ENCODE measurements around the gene TDRD10. TPM values are rescaled to one million over a fixed set of nuclear protein-coding genes. Genes with fewer than 3 reads are reported as not detected.

Gene TDRD10
- polyA plus RNA-seq, 4 donors: 0.83 to 1.5 (median 1.2) TPM

- DNase-seq (ENCODE audit: low read depth in 4 of 4, low spot score in 3 of 4): no peak
These were observed 73.3 kb downstream of the TDRD10 start for GRCh38 chr1:154575147-154575927.

- no peak for DNase-seq (ENCODE audit: low read depth in 4 of 4, low spot score in 3 of 4)
These were observed 74.0 kb downstream of the TDRD10 start for GRCh38 chr1:154575951-154576566.

DNA sequence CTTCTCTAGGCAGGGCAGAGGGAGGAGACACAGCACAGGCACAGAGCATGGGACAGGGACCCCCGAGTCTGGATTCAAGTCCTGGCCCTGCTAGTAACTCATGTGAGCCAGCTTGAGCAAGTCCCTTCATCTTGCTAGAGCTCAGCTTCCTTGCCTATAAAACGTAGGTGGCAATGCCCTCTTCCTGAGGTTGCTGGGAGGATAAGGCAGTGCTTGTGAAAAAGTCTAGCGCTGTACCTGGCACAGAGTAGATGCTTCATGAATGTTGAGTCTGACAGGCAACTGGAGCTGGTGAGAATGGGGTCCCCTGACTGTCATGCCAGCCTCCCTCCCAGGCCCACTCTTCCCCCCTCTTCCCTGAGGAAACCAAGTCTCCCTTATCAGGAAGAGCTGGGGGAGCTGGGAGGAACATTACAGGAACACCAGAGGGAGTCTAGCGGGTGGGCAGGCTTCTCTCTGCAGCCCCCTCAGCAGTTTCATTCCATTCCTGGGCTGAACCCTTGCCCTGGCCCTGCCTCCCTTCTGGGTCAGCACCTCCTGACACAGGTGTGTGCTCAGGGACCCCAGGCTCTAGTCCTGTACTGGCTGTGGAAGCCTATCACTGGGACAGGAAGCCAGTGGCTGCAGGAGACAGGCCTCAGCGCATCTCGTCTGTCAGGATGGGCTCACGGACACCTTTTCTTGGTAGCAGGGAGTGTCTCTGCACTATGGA, 75.5 kb downstream of the TDRD10 start:
- no peak for DNase-seq (ENCODE audit: low read depth in 4 of 4, low spot score in 3 of 4)

DNA sequence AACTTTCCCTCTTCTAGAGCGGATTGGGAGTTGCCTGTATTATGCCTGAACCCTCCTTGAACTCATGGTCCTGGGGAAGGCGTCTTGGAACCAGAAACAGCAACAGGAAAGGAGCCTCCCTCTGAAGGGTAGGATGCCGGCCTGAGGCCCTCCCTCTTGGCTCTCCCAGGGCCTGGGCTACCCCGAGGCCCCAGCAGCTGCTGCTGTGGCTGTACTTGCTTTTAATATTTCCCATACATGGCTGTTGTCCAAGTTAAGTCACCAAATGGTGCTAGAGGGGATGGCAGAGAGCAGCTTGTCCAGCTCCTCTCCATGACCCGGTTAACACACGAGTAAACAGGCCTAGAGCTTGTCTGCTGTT, 76.0 kb downstream of the TDRD10 start:
- no peak for DNase-seq (ENCODE audit: low read depth in 4 of 4, low spot score in 3 of 4)

DNA sequence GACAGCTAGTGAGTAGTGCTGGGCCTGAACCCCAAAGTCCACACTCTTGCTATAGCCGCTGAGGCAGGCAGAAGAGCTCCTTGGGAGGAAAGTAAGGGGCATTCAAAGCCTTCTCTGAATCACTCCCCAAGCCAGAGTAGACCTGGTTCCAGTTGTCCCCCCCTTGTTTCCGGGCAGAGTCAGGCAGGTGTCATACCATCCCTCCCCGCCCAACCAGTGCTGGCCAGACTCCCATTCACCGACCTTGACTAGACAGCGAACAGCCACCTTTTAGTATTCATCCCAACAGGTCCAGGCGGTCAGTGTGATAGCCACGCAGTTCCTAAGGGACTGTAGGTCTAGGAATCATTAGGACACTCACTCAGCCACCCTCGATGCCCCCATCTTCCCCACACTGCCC, 77.4 kb downstream of the TDRD10 start:
- no peak for DNase-seq (ENCODE audit: low read depth in 4 of 4, low spot score in 3 of 4)

DNA sequence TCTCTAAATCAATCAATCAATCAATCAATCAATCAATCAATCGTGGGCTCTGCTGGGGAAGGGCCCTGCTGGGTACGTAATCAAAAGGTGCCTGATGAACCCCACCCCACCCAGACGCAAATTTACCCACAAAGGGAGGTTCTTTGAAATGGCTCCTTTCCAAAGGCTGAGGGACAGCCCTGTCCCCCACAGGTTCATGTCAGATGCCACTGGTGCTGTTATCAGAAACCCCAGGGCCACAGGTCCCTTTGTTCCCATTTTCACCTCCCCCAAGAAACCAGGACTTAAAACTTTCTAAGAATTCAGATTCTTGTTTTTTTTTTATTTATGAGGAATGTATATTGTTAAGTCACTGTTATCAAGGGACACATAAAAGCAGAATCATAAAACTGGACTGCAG, 79.7 kb downstream of the TDRD10 start:
- no peak for DNase-seq (ENCODE audit: low read depth in 4 of 4, low spot score in 3 of 4)

DNA sequence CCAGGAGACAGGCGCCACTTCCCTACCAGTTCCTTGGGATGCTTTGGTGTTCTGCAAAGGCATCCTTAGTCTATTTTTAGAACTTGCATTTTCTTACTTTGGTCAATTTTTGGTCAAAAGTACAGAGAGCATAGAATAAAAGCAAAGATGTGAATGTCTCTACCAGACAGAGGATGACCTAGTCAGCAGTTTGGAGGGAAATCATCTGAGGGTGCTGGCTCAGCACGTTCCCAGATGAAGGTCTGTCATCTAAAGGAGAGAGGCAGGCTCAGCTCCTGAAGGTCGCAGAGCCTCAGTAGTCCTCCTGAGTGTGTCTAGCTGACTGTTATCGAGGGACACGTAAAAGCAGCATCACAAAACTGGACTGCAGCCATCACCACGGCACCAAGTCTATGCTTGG, 80.9 kb downstream of the TDRD10 start:
- no peak for DNase-seq (ENCODE audit: low read depth in 4 of 4, low spot score in 3 of 4)

DNA sequence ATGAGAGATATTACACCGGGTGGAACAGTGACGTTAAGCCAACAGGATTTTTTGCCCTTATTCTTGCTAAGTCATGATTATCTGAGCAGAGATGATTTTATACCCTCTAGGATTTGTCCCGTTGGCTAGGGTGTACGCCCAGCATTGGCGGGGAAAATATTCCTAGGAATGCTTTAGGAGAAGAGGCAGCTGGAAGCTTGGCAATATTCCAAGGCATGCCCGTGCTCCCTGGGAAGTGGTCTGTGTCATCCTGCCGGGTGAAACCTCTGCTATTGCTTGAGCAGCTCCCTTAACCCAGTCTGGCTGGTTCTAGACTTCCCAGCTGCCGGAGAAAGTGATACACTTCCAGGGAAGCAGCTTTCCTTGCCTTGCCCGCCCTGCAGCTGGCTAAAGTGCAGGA, 81.8 kb downstream of the TDRD10 start:
- no peak for DNase-seq (ENCODE audit: low read depth in 4 of 4, low spot score in 3 of 4)

GRCh38 chr1:154584267-154584994, 82.4 kb downstream of the TDRD10 start:
- DNase-seq (ENCODE audit: low read depth in 4 of 4, low spot score in 3 of 4): no peak

DNA sequence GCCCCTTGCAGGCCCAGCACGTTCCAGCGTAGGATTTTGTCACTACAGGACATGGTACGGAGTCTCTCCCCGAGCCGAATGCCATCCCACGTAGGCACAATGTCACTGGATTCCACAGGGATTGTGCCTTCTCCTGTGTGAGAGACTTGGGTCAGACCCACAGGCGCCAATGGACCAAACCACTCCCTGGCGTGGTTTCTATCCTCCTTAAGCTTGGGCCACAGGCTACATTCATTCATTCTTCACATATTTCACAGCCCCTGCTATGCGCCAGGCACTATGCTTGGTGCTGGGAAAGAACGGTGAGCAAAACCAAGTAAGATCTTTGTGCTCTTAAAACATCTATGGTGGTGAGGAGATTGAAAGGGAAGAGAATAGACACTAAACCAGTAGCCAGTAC, 84.2 kb downstream of the TDRD10 start:
- no peak for DNase-seq (ENCODE audit: low read depth in 4 of 4, low spot score in 3 of 4)

GRCh38 chr1:154586641-154587040, 84.6 kb downstream of the TDRD10 start:
- no peak for DNase-seq (ENCODE audit: low read depth in 4 of 4, low spot score in 3 of 4)

GRCh38 chr1:154589780-154590179, 87.8 kb downstream of the TDRD10 start:
- no peak for DNase-seq (ENCODE audit: low read depth in 4 of 4, low spot score in 3 of 4)

DNA sequence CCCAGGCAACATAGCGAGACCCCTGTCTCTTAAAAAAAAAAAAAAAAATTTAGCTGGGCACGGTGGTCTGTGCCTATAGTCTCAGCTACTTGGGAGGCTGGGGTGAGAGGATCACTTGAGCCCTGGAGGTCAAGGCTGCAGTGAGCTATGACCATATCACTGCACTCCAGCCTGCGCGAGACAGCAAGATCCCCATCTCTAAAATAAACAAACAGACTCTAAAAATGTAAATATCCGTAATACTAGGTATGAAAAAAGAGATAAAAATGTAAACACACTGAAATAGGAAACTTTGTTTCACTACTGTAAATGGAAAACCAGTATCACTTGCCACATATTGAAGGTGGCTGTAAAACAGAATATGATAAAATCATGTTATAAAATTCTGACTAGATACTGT, 88.7 kb downstream of the TDRD10 start:
- no peak for DNase-seq (ENCODE audit: low read depth in 4 of 4, low spot score in 3 of 4)

- DNase-seq (ENCODE audit: low read depth in 4 of 4, low spot score in 3 of 4): no peak
These were observed 89.2 kb downstream of the TDRD10 start for GRCh38 chr1:154591206-154591605.

GRCh38 chr1:154593390-154593789, 91.4 kb downstream of the TDRD10 start:
- DNase-seq (ENCODE audit: low read depth in 4 of 4, low spot score in 3 of 4): no peak

- DNase-seq (ENCODE audit: low read depth in 4 of 4, low spot score in 3 of 4): no peak
These were observed 92.8 kb downstream of the TDRD10 start for GRCh38 chr1:154594811-154595210.

DNA sequence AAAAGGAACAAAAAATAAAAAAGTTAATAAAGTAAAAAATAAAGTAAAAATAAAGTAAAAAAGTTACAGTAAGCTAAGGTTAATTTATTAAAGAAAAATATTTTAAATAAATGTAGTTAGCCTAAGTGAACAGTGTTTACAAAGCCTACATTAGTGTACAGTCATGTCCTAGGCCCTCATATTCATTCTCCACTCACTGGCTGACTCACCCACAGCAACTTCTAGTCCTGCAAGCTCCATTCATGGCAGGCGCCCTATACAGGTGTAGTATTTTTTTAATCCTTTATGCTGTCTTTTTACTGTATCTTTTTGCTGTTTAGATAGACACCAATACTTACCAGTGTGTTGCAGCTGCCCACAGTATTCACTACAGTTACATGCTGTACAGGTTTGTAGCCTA, 93.6 kb downstream of the TDRD10 start:
- no peak for DNase-seq (ENCODE audit: low read depth in 4 of 4, low spot score in 3 of 4)

Data from right renal pelvis (tissue), 4 donors.